ENCODE measurements around the gene ARG2. TPM values are rescaled to one million over a fixed set of nuclear protein-coding genes. Genes with fewer than 3 reads are reported as not detected.

The ARG2 gene
- 2.3 TPM for polyA plus RNA-seq (ENCODE audit: insufficient read length)

DNA sequence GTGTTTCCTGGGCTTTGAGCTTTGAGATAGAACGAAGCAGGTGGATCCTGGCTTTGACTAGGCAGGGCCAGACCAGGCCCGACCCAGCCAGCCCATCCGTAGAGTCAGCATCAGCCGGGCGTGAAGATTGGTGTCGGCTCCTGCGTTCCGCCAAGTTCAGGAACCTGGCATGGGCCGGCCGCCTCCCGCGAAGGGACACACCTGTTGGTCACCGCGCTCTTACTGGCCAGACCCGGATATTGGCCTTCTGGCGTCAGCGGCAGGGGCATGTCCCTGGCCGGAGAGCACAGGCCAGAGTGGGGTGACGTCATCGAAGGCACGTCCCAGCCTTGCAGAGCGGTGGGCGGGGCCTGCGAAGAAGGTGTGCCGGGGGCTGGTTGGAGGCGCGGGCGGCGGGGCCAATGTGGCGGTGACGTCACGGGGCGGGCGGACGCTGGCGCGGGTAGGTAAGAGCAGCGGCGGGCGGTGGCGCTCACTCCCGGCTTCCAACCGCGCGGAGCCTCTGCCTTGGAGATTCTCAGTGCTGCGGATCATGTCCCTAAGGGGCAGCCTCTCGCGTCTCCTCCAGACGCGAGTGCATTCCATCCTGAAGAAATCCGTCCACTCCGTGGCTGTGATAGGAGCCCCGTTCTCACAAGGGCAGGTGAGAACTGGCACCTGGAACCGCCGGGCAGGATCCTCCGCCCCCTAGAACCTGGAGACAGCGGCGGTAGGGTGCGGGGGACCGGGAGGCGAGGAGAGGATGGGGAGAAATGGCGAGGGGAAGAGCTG is at the start of gene ARG2:
ARG2 (plus strand) TSS at position 475 of the 771 bp plus-strand sequence; CDS start at position 533, 58 bp downstream.
- no peak for DNase-seq (ENCODE audit: low read depth)

DNA sequence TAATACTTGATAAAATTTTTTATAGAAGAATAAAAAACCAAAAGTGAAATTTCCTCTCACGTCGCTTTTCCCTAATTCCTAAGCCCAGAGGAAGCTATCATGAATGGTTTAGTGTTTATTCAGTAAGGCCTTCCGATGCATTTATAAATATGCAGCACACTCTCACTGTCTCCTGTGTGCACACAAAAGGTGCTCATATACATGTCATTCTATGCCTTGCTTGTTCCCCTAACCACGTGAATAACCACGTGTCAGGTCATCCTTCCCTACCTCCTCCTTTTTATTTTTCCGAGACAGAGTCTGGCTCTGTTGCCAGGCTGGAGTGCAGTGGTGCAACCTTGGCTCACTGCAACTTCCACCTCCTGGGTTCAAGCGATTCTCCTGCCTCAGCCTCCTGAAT is 49.3 kb upstream of the ARG2 start:
- no peak for DNase-seq (ENCODE audit: low read depth)

GRCh38 chr14:67571275-67571990 is 48.3 kb upstream of the ARG2 start:
- DNase-seq (ENCODE audit: low read depth): no peak

GRCh38 chr14:67571991-67572323 is 47.8 kb upstream of the ARG2 start:
- DNase-seq (ENCODE audit: low read depth): no peak

DNA sequence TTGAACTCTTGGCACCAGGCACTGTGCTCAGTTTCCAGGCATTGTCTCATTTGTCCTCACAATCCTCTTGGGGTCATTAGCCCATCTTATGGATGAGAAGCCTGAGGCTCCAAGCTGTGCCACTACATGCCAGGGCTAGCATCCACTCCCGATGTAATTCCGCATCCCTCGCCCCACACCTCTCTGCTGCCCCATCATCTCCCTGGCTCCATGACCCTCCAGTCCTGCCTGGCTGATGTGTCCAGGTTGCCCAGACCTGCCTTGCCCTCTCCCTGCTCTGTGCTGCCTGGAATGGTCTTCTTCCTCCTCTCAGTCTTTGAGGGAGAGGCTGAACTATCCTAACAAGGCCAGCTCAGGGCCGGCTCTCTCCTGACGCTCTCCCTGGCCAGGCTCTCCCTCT is 47.1 kb upstream of the ARG2 start:
- DNase-seq (ENCODE audit: low read depth): no peak

DNA sequence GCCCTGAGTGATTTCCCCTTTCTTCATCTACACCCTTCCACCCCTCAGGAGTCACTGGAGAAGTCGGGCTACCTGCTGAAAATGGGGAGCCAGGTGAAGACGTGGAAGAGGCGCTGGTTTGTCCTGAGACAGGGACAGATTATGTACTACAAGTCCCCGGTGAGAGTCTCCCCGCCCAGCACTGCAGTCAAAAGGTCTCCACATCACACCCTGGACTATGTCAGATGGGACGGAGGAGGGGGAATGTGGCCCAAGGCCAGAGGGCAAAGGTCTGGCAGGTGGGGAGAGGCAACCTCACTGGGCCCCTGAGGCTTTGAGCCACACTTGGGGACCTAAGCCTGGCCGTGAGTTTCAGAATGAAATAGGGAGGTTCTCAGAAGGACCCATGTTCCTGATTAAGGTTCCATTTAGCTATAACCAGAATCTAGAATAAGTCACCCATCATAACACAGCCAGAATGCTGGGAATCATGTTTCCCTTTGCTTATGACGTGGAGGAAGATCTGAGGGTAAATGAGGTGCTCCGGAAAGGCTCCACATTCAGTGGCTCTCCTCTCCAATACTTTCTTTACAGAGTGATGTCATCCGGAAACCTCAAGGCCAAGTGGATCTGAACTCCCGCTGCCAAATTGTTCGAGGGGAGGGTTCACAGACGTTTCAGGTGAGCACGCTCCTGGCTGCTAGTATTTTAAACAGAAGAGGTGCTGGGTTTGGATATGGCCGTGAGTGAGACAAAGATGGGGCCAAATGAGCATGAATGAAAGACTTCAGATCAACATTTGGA is 46.3 kb upstream of the ARG2 start:
- DNase-seq (ENCODE audit: low read depth): no peak

- DNase-seq (ENCODE audit: low read depth): no peak
Measured at GRCh38 chr14:67574156-67574555, 45.6 kb upstream of the ARG2 start.

GRCh38 chr14:67574806-67575205 is 44.9 kb upstream of the ARG2 start:
- DNase-seq (ENCODE audit: low read depth): no peak

GRCh38 chr14:67575684-67576083 is 44.0 kb upstream of the ARG2 start:
- no peak for DNase-seq (ENCODE audit: low read depth)

GRCh38 chr14:67576216-67576955 is 43.3 kb upstream of the ARG2 start:
- no peak for DNase-seq (ENCODE audit: low read depth)

DNA sequence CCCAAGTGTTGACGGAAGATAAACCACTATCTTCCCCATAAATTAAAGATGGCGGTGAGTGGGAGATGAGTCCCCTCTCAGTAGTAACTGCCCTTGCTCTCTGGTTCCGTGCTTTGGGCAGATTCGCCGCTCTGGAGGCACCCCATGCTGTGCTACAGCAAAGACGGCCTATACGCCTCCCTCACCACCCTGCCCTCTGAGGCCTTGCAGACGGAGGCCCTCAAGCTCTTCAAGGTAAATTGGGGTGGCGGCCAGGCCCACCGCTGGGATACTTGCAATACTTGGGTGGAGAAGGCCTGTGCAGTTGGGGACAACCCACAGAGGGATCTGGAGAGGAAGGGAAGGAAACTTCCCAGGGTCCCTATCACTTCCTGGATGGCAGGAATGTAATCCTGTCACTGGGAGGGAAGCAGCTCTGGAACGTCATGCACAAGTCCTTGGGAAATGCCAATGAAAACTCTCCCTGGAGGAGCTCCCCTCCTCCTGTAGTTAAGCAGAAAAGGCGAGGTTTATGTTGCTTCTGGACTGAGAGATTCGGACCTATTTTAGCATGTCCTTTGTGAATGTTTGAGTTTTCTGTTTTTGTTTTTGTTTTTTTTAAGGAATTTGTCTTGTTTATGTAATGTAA is 42.4 kb upstream of the ARG2 start:
- no peak for DNase-seq (ENCODE audit: low read depth)

DNA sequence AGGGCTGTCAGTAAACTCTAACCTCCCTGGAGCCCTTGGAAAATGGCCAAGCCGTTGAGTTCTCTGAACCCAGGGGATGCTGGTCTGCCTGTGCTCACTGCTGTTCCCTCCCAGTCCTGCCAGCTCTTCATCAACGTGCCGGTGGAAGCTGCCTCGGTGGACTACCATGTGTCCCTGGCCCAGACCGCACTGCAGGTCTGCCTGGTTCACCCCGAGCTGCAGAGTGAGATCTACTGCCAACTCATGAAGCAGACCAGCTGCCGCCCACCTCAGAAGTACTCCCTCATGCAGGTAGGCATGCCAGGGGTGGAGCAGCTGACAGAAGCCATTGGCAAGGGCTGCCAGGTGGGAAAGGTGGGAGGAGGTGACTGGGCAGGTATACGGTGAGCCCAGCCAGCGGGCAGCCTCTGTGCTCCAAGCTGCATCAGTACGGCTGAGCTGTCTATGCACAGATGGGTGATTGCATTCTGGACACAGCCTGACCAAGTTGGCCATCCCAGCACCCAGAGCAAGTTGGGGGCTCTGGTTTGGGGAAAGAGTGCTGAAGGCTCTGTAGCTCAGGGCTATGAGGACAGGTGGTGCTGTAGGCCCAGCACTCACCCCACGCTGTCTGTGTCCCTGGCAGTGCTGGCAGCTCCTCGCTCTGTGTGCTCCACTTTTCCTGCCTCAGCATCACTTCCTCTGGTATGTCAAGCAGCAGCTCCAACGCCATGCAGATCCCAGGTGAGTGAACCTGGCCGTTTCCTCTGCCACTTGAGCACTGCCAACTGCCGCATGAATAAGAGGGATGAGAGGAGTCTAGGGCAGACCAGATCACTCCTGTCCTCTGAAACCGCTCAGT is 41.6 kb upstream of the ARG2 start:
- no peak for DNase-seq (ENCODE audit: low read depth)

DNA sequence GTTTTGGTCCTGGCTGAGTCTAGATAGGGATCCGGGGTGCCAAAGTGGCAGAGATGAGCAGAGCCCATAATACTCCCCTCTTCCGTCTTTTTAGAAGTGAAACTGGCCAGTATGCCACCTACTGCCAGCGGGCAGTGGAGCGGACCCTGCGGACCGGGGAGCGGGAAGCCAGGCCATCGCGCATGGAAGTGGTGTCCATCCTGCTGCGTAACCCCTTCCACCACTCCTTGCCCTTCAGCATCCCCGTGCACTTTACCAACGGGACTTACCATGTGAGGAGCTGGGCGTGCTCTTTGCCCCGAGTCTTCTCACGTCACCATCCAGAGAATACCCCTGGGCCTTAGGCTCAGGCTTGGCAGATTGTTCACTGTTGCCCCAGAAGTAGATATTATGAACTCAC is 40.7 kb upstream of the ARG2 start:
- DNase-seq (ENCODE audit: low read depth): no peak

GRCh38 chr14:67579636-67580035 is 40.1 kb upstream of the ARG2 start:
- DNase-seq (ENCODE audit: low read depth): no peak

- no peak for DNase-seq (ENCODE audit: low read depth)
Measured at GRCh38 chr14:67580336-67581171, 39.2 kb upstream of the ARG2 start.

DNA sequence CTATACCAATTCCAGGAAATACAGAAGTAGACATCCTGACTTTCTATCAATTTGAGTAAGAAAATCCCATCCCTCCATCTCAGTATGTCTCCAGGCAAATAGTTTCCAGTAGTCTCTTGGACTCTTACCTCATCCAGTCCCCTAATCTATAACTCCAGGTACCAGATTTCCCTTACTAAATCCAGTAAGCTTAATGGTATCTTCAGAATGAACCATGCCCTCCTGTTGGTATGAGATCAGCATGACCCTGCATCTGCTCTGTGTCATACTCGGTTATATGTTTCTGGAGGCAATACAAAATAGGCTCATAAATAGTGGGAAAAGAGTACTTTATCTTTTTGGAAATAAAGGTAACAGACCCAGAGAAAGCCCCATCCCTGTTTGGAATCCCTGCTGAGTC is 38.1 kb upstream of the ARG2 start:
- no peak for DNase-seq (ENCODE audit: low read depth)

GRCh38 chr14:67582061-67582460 is 37.7 kb upstream of the ARG2 start:
- no peak for DNase-seq (ENCODE audit: low read depth)

DNA sequence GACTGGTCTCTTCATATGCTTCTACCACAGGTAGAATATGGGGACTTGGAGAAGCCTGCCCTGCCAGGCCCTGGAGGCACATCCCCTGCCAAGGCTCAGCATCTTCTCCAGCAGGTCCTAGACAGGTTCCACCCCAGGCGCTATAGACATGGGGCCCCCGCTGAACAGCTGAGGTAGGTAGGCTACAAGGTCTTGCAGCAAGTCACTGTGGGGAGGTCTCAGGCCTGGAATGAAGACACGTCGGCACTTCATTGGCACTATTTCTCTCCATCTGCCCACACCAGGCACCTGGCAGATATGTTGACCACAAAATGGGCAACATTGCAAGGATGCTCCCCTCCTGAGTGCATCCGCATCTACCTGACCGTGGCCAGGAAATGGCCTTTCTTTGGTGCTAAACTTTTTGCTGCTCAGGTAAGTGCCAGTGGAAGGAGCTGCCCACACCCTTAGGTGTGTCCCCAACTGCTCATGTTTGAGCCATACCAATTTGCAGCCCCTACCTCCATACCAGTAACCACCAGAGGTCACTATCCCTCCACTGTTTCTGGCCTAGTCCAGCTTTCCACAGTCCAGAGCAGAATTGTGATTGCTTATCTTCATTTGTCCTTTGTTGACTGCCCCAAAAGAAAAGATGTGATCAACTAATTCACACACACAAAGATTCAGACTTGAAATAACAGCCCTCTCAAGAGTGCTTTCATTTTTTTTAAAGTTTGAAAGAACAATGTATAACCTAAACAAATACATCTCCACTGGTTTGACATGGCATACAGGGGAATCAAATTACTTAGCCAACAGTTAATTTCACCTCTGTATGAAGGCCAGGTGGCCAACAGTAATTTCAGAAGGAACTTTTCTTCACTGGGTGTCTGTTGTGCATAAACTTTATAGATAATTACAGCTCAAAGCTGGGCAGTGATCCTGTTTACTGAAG is 35.7 kb upstream of the ARG2 start:
- DNase-seq (ENCODE audit: low read depth): no peak

Data from forelimb muscle (tissue), 1 donor.